Measurements from ENCODE around the gene FXYD5. TPM values are rescaled to one million over a fixed set of nuclear protein-coding genes. Genes with fewer than 3 reads are reported as not detected.

The FXYD5 gene
- total and polyA plus RNA-seq, 2 donors (not counting 3 experiments of a cell fraction or from before 2014, with no cell fraction given): 223 to 290 TPM

DNA sequence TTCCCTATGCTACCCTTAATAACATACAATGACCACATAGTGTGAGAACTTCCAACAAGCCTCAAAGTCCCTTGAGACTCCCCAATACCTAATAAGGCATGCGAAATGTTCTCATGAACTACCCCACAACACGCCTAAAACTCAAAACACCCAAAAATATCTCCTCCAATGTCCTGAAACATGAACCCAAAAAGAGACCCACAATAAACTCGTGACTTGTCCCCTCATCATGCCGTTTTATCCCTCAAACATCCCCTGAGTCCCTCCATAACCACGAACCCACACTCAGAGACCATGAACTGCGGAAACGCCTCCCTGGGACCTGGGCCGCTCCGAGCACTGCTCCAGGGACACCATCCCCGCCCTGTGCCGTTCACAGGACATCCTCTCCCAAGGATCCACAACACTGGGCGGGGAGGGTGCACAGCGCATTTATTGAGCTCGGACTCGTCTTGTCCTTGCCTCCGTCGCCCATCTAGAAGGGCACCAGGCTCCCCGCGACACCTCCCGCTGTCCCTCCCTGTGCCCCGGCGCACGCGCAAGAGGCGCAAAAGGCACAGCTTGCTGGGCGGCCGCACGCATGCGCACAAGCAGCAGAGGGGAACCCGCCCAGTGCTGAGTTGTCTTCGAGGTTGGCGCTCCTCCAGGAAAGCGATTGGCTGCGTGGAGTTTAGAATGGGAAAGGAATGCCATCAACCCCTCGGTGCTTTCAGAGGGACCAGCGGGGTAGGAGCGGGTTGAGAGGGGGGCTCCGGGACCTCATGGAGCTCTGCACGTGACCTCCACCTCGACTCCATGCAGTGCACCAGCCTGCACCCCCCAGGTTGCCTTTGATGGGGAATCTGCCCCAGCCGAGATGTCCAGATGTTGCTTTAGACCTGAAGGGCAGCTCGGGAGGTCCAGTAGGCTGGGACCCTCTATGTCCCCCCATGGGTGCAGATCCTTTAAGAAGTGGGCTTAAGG, 30.2 kb upstream of the FXYD5 start:
- Histone ChIP-seq H3K27me3 (ENCODE audit: control insufficient read depth in 2 of 2, insufficient read depth in 2 of 2, low read length in 2 of 2) (no peaks in the 10 kb centered on the region), H3K79me2 (ENCODE audit: control insufficient read depth, insufficient read depth, low read length) (no peaks in the 10 kb centered on the region), H4K20me1 (replicated peaks; ENCODE audit: control insufficient read depth, extremely low read depth, insufficient read depth, low read length) (no peaks in the 10 kb centered on the region), H3K9me1 (replicated peaks; ENCODE audit: control insufficient read depth, extremely low read depth, insufficient read depth, low read length) (no peaks in the 10 kb centered on the region), H3K36me3 (ENCODE audit: control insufficient read depth in 2 of 2, extremely low read depth in 1 of 2, insufficient read depth in 2 of 2, low read length in 2 of 2) (no peaks in the 10 kb centered on the region), H2AFZ (ENCODE audit: low read depth, low read length) (peak overlapping the region; percentile 98), H3K9ac (replicated peaks; ENCODE audit: extremely low read depth, insufficient read depth, low read length) (peak overlapping the region; percentile 16), H3K27ac (ENCODE audit: insufficient read depth, low read depth, low read length) (no peak overlapping the region), H3K4me3 (replicated peaks in 1 of 3; ENCODE audit: insufficient read depth in 1 of 3, low read depth in 1 of 3, low read length in 3 of 3) (peak overlapping the region in 2 of 3 experiments; percentile 39 to 49), H3K9me3 (replicated peaks; ENCODE audit: control insufficient read depth, insufficient read depth, low read length) (no peaks in the 10 kb centered on the region), H3K4me1 (ENCODE audit: control insufficient read depth, extremely low read depth, insufficient read depth, low read length) (peaks cover 3% of the 10 kb centered on the region), H3K4me2 (ENCODE audit: insufficient read depth, low read length) (peak overlapping the region; percentile 84)
- no TSS peak for BruUV-seq (replicated peaks)
- ChIA-PET POLR2A (no interaction called here), CTCF (interaction anchor here (0.6 to 2.1 kb wide), 9 partner anchors 9 to 286 kb away, joined by 3 to 23 read pairs (median 5); partner anchors contain the start of genes FXYD3 and LGI4)
- peak; percentile 89 for DNase-seq (ENCODE audit: low read depth, low spot score)
- intact Hi-C loops (cut with micrococcal nuclease) (no loop called here), dilution Hi-C loops (cut with MboI; ENCODE audit: extremely low pct_ligation_motif_present, low sequenced_read_pairs) (no loop called here)
- peak; percentile 97 for FAIRE-seq
- TF ChIP-seq POLR2AphosphoS5 (IDR thresholded peaks at IDR 0.05; ENCODE audit: insufficient read depth, low read depth, low read length): peak; percentile 41
- peak; percentile 63 for TF ChIP-seq POLR2A (IDR thresholded peaks at IDR 0.05; ENCODE audit: low read depth, low read length)
- TF ChIP-seq, protein P1, sequence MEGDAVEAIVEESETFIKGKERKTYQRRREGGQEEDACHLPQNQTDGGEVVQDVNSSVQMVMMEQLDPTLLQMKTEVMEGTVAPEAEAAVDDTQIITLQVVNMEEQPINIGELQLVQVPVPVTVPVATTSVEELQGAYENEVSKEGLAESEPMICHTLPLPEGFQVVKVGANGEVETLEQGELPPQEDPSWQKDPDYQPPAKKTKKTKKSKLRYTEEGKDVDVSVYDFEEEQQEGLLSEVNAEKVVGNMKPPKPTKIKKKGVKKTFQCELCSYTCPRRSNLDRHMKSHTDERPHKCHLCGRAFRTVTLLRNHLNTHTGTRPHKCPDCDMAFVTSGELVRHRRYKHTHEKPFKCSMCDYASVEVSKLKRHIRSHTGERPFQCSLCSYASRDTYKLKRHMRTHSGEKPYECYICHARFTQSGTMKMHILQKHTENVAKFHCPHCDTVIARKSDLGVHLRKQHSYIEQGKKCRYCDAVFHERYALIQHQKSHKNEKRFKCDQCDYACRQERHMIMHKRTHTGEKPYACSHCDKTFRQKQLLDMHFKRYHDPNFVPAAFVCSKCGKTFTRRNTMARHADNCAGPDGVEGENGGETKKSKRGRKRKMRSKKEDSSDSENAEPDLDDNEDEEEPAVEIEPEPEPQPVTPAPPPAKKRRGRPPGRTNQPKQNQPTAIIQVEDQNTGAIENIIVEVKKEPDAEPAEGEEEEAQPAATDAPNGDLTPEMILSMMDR (IDR thresholded peaks at IDR 0.05; ENCODE audit: extremely low read depth in 1 of 2, insufficient read depth in 1 of 2, low read depth in 1 of 2, low read length in 2 of 2): no peak

DNA sequence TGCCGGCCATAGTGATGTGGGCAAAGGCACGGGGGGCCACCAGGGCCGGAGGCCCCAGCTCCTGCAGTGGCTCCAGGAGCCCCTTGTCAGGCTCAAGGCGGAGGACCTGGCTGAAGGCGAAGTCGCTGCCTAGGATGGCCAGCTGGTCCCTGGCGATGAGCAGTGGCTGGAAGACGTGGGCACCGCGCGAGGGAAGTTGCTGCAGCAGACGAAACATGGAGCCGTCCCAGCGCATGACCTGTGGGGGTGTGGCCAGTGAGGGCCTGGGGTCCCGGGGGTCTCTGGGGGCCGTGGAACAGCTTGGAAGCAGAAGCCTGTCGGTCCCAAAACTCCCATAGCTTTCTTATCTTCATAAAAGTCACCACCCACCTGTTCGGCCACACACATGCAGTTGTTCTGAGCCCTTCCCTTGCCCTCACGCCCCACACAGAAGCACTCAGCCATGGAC, 29.2 kb upstream of the FXYD5 start:
- intact Hi-C loops (cut with micrococcal nuclease) (no loop called here), dilution Hi-C loops (cut with MboI; ENCODE audit: extremely low pct_ligation_motif_present, low sequenced_read_pairs) (no loop called here)
- Histone ChIP-seq H3K4me3 (replicated peaks in 1 of 3; ENCODE audit: insufficient read depth in 1 of 3, low read depth in 1 of 3, low read length in 3 of 3) (no peak overlapping the region), H3K36me3 (ENCODE audit: control insufficient read depth in 2 of 2, extremely low read depth in 1 of 2, insufficient read depth in 2 of 2, low read length in 2 of 2) (no peaks in the 10 kb centered on the region), H3K27ac (ENCODE audit: insufficient read depth, low read depth, low read length) (no peak overlapping the region), H3K4me1 (ENCODE audit: control insufficient read depth, extremely low read depth, insufficient read depth, low read length) (peaks cover 3% of the 10 kb centered on the region), H4K20me1 (replicated peaks; ENCODE audit: control insufficient read depth, extremely low read depth, insufficient read depth, low read length) (no peaks in the 10 kb centered on the region), H3K9me3 (replicated peaks; ENCODE audit: control insufficient read depth, insufficient read depth, low read length) (no peaks in the 10 kb centered on the region), H3K79me2 (ENCODE audit: control insufficient read depth, insufficient read depth, low read length) (no peaks in the 10 kb centered on the region), H3K9ac (replicated peaks; ENCODE audit: extremely low read depth, insufficient read depth, low read length) (no peak overlapping the region), H3K4me2 (ENCODE audit: insufficient read depth, low read length) (no peak overlapping the region), H2AFZ (ENCODE audit: low read depth, low read length) (no peak overlapping the region), H3K27me3 (ENCODE audit: control insufficient read depth in 2 of 2, insufficient read depth in 2 of 2, low read length in 2 of 2) (no peaks in the 10 kb centered on the region), H3K9me1 (replicated peaks; ENCODE audit: control insufficient read depth, extremely low read depth, insufficient read depth, low read length) (no peaks in the 10 kb centered on the region)
- DNase-seq (ENCODE audit: low read depth, low spot score) (no peak), FAIRE-seq (no peak)
- no peak for TF ChIP-seq EZH2 (IDR thresholded peaks at IDR 0.05; ENCODE audit: borderline replicate concordance, low read depth, low read length, severe bottlenecking)
- TF ChIP-seq GATA2 (IDR thresholded peaks at IDR 0.05; ENCODE audit: insufficient read depth, insufficient read length, low read depth, low read length): no peak
- TF ChIP-seq FOS (IDR thresholded peaks at IDR 0.05; ENCODE audit: borderline replicate concordance, insufficient read depth, low read length): no peak
- no peak for TF ChIP-seq POLR2AphosphoS5 (IDR thresholded peaks at IDR 0.05; ENCODE audit: insufficient read depth, low read depth, low read length)
- TF ChIP-seq MYC (IDR thresholded peaks at IDR 0.05; ENCODE audit: low read depth, low read length): no peak
- TF ChIP-seq JUN (IDR thresholded peaks at IDR 0.05; ENCODE audit: borderline replicate concordance, insufficient read depth, insufficient read length, low read depth): no peak
- TF ChIP-seq, protein P2, sequence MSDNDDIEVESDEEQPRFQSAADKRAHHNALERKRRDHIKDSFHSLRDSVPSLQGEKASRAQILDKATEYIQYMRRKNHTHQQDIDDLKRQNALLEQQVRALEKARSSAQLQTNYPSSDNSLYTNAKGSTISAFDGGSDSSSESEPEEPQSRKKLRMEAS (IDR thresholded peaks at IDR 0.05; ENCODE audit: insufficient read depth, insufficient read length): no peak
- TF ChIP-seq POLR2A (IDR thresholded peaks at IDR 0.05; ENCODE audit: low read depth, low read length): no peak
- TF ChIP-seq, protein P1 (IDR thresholded peaks at IDR 0.05; ENCODE audit: extremely low read depth in 1 of 2, insufficient read depth in 1 of 2, low read depth in 1 of 2, low read length in 2 of 2): no peak
- POLR2A ChIA-PET: no interaction called here
- CTCF ChIA-PET: interaction anchor here (1.1 to 2.1 kb wide), 5 partner anchors 10 to 81 kb away, joined by 4 to 23 read pairs (median 8); partner anchors contain the start of genes FXYD3 and LGI4
- no TSS peak for BruUV-seq (replicated peaks)

Data from endothelial cell of umbilical vein (primary cell).